Smooth muscle cell (in vitro differentiated cells): Measurements from ENCODE around the gene PIGW. TPM values are rescaled to one million over a fixed set of nuclear protein-coding genes. Genes with fewer than 3 reads are reported as not detected.

Experiments used
- DNase-seq: peaks from one replicate; lab custom pipeline; 2025; ENCODE audit not compliant: unreplicated experiment; lab: John Stamatoyannopoulos, UW
- H2AFZ ChIP-seq: fragments of 200-600 bp; sonication (generic); 2 replicates; pipeline ENCODE4 v1.6.0; 2016; ENCODE audit warnings: antibody characterized with exemption, low read depth, mild to moderate bottlenecking
- H3F3A ChIP-seq: fragments of 200-600 bp; sonication (generic); 2 replicates; pipeline ENCODE4 v1.6.0; 2017; ENCODE audit warnings: antibody characterized with exemption, low read depth
- H3K27ac ChIP-seq: fragments of 200-600 bp; sonication (generic); 2 replicates; pipeline ENCODE4 v1.5.1; 2016; ENCODE audit warnings: low read depth, mild to moderate bottlenecking
- H3K27me3 ChIP-seq: fragments of 200-600 bp; sonication (generic); 2 replicates; pipeline ENCODE4 v1.6.1; 2016; ENCODE audit warnings: low read depth, mild to moderate bottlenecking
- H3K36me3 ChIP-seq: fragments of 200-600 bp; sonication (generic); 2 replicates; pipeline ENCODE4 v1.5.1; 2016; ENCODE audit warnings: low read depth
- H3K4me1 ChIP-seq: fragments of 200-600 bp; sonication (generic); 2 replicates; pipeline ENCODE4 v1.5.1; 2016; ENCODE audit warnings: low read depth
- H3K4me2 ChIP-seq: fragments of 200-600 bp; sonication (generic); 2 replicates; pipeline ENCODE4 v1.6.0; 2016; ENCODE audit warnings: mild to moderate bottlenecking
- H3K4me3 ChIP-seq: fragments of 200-600 bp; sonication (generic); 2 replicates; pipeline ENCODE4 v1.5.1; 2016; ENCODE audit warnings: mild to moderate bottlenecking
- H3K79me2 ChIP-seq: fragments of 200-600 bp; sonication (generic); 2 replicates; pipeline ENCODE4 v1.6.0; 2016; ENCODE audit warnings: low read depth, mild to moderate bottlenecking
- H3K9ac ChIP-seq: fragments of 200-600 bp; sonication (generic); 2 replicates; pipeline ENCODE4 v1.6.0; 2016; ENCODE audit warnings: low read depth
- H3K9me3 ChIP-seq: fragments of 200-600 bp; sonication (generic); replicated peaks from 2 replicates; pipeline ENCODE4 v1.5.1; 2016; ENCODE audit warnings: low read depth
- H4K20me1 ChIP-seq: fragments of 200-600 bp; sonication (generic); 2 replicates; pipeline ENCODE4 v1.6.0; 2016; ENCODE audit warnings: low read depth
- WGBS: methylation state at CpG from one replicate; pipeline ENCODE4 v1.1.7; 2016; ENCODE audit warnings: low lambda C conversion rate; 5-methylcytosine and 5-hydroxymethylcytosine counted together
- polyA plus RNA-seq: library from polyadenylated mRNA; unstranded; fragments of >200 nt; fragmentation: Nextera tagmentation; extraction: Ambion mirVana; gene quantifications from 2 replicates; pipeline ENCODE4 v1.2.1, GENCODE V29; 2016
- total RNA-seq: library from RNA; depleted of rRNA; stranded (reverse); fragments of >200 nt; gene quantifications from 2 replicates; pipeline ENCODE4 v1.2.3, GENCODE V29; 2014
- TF ChIP-seq, protein P1 (sequence below): fragments of 200-600 bp; sonication (generic); IDR thresholded peaks from 2 replicates; pipeline ENCODE4 v1.5.1; 2017; ENCODE audit warnings: borderline replicate concordance, mild to moderate bottlenecking, antibody characterized with exemption; ENCODE audit not compliant: insufficient read depth, poor library complexity, severe bottlenecking

Gene PIGW
- total and polyA plus RNA-seq, 2 experiments from 2014 or later: 2.3 to 4.5 TPM

DNA sequence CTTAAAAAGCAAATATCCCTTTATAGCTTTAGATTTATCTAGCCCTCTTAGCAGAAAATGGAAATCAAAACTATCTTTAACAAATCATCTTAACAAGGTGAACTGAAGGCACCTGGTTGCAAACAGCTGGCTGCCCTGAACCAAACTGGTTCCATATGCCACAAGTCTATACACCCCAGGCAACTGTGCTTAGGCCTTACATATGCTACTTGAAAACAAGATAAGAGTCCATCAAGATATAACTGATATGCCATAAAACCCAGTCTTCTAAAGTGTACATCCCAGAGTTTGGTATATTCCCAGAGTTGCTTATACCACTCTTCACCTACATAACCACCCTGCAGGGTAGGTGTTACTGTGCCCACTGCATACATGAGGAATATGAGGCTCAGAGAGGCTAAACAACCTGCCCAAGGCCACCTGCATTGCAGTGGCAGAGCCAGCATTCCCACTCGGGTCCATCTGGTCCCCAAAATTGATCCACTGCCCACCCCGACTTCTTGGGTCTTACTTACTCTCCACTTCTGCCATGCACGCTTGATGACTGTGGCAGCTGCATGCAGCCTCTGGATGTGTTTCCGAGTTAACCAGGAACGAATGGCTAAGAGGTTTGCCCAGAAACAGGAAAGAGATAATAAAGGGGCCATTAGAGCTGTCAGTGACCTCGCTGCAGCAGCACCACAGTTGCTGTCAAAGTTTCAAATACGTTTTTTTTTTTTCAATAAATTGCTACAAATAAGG, 36.1 kb upstream of the PIGW start:
- Histone ChIP-seq H3F3A (no peaks in the 10 kb centered on the region), H3K9ac (no peak overlapping the region), H3K79me2 (no peaks in the 10 kb centered on the region), H2AFZ (no peak overlapping the region), H3K4me2 (no peak overlapping the region), H3K4me3 (no peak overlapping the region), H3K9me3 (no peaks in the 10 kb centered on the region), H3K4me1 (no peaks in the 10 kb centered on the region), H4K20me1 (no peaks in the 10 kb centered on the region), H3K27me3 (no peaks in the 10 kb centered on the region), H3K36me3 (peaks cover 6% of the 10 kb centered on the region), H3K27ac (no peak overlapping the region)
- no peak for DNase-seq
- TF ChIP-seq, protein P1, sequence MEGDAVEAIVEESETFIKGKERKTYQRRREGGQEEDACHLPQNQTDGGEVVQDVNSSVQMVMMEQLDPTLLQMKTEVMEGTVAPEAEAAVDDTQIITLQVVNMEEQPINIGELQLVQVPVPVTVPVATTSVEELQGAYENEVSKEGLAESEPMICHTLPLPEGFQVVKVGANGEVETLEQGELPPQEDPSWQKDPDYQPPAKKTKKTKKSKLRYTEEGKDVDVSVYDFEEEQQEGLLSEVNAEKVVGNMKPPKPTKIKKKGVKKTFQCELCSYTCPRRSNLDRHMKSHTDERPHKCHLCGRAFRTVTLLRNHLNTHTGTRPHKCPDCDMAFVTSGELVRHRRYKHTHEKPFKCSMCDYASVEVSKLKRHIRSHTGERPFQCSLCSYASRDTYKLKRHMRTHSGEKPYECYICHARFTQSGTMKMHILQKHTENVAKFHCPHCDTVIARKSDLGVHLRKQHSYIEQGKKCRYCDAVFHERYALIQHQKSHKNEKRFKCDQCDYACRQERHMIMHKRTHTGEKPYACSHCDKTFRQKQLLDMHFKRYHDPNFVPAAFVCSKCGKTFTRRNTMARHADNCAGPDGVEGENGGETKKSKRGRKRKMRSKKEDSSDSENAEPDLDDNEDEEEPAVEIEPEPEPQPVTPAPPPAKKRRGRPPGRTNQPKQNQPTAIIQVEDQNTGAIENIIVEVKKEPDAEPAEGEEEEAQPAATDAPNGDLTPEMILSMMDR: no peak
- whole genome bisulfite sequencing: 92% methylated on average over 7 of the region's 7 CpGs

DNA sequence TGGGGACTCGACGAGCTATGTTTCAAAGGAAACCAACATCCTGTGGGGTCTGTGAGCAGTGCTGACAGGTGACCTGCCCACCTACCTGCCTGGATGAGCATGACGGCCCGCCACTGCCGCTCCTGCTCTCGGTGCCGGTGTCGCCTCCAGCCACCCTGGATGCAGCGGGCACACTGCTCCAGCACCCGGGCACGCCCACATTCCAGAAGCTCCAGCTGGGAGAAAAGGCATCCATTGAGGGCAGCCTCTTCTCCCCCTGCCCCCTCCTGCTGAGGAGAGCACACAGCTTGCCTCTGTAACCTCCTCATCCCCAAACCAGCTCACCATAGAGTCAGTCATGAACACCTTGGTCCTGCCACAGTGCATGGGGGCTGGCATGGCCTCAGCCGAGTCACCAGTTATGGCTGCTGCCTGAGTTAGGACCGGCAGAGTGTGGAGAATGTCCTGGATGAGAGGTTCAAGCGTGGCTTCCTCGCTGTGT, 34.0 kb upstream of the PIGW start:
- no peak overlapping the region for H3K27ac ChIP-seq
- H3K4me2 ChIP-seq: no peak overlapping the region
- no peak for DNase-seq
- H3K79me2 ChIP-seq: no peaks in the 10 kb centered on the region
- H4K20me1 ChIP-seq: no peaks in the 10 kb centered on the region
- TF ChIP-seq, protein P1: no peak
- WGBS: 97% methylated on average over 15 of the region's 15 CpGs
- no peaks in the 10 kb centered on the region for H3F3A ChIP-seq
- no peaks in the 10 kb centered on the region for H3K4me1 ChIP-seq
- peaks cover 7% of the 10 kb centered on the region for H3K36me3 ChIP-seq
- no peak overlapping the region for H2AFZ ChIP-seq
- no peaks in the 10 kb centered on the region for H3K9me3 ChIP-seq
- no peak overlapping the region for H3K9ac ChIP-seq
- H3K4me3 ChIP-seq: no peak overlapping the region
- H3K27me3 ChIP-seq: no peaks in the 10 kb centered on the region

DNA sequence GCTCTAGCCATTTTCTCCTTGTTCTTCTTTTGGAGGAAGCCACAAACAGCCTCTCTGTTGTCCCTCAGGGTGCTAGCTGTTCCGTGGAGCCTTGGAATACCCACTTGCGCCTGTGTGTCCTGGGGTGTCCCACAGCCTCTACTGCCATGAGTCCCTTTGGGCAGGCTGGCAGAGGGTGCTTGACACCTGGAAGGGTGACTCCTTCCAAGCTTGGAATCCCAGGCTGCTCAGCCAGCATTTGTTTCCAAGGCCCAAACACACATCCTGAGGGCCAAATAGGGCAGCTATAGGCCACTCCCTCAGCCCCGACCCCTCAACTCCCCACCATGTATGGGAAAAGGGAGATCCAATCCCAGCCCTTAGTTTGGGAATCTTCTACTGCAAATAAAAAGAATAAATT, 33.4 kb upstream of the PIGW start:
- Histone ChIP-seq H4K20me1 (no peaks in the 10 kb centered on the region), H3F3A (no peaks in the 10 kb centered on the region), H3K9me3 (no peaks in the 10 kb centered on the region), H3K79me2 (no peaks in the 10 kb centered on the region), H3K9ac (no peak overlapping the region), H3K4me2 (no peak overlapping the region), H3K4me1 (no peaks in the 10 kb centered on the region), H3K27ac (no peak overlapping the region), H3K4me3 (no peak overlapping the region), H2AFZ (no peak overlapping the region), H3K27me3 (no peaks in the 10 kb centered on the region), H3K36me3 (peaks cover 2% of the 10 kb centered on the region)
- no peak for DNase-seq
- 98% methylated on average over 3 of the region's 3 CpGs for WGBS
- TF ChIP-seq, protein P1: no peak

DNA sequence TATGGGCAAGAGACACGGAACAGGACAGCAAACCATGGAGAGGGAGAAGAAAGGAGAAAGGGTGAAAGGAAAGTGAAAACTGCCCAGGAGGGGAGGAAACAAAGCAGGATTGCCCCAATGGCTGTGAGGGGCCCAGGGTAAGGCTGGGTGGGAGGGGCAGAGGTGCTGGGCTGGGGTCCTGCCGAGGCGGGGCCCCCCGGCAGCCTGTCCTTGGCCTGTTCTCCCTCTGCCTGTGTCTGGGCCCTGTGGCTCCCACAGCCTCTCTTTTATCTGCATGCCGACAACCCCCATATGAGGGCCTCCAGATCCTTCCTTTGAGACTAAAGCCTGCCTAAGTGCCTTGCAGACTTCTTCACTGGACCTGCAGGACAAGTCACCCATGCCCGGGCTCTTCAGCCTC, 32.8 kb upstream of the PIGW start:
- Histone ChIP-seq H3K9ac (no peak overlapping the region), H4K20me1 (no peaks in the 10 kb centered on the region), H3K27ac (no peak overlapping the region), H2AFZ (no peak overlapping the region), H3K4me1 (no peaks in the 10 kb centered on the region), H3K27me3 (no peaks in the 10 kb centered on the region), H3K4me3 (no peak overlapping the region), H3K9me3 (no peaks in the 10 kb centered on the region), H3K79me2 (no peaks in the 10 kb centered on the region), H3K36me3 (peaks cover 2% of the 10 kb centered on the region), H3K4me2 (no peak overlapping the region), H3F3A (no peaks in the 10 kb centered on the region)
- 95% methylated on average over 6 of the region's 6 CpGs for WGBS
- DNase-seq: no peak
- TF ChIP-seq, protein P1: no peak
